ENCODE results near the gene LAMTOR3. TPM values are rescaled to one million over a fixed set of nuclear protein-coding genes. Genes with fewer than 3 reads are reported as not detected.

LAMTOR3 gene
- polyA plus RNA-seq, 1 experiment, result 66.3 TPM

DNA sequence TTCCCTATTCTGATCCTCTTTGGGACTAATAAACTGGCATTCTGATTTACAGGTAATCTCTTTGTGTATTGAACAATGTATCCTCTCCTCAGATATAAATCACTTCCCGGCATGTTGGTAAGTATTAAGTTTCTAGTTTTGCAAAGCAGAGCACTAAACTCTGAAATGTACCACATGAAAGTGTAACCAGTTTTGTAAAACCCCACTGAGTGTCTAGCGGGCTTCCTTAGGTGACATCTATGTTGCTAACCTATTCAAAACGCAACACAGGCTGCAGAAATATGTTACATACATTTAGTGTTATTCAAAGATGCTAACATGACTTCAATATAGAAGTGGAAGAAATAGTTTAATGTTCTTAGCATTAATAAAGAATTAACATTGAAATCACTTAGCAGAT lies 26.9 kb upstream of the LAMTOR3 start:
- Histone ChIP-seq H3K27ac (ENCODE audit: low read depth, low read length) (no peak overlapping the region), H3K9me3 (ENCODE audit: control insufficient read depth, insufficient read depth, low read length) (peaks cover 2% of the 10 kb centered on the region; the same call in 1 of the 2 replicates), H3K27me3 (ENCODE audit: control insufficient read depth, insufficient read depth, low read length) (no peaks in the 10 kb centered on the region), H3K4me3 (ENCODE audit: low read depth, low read length) (no peak overlapping the region)
- ChIA-PET CTCF (interaction anchor here (2.9 kb wide), 1 partner anchor 27 kb away, joined by 11 read pairs; no protein-coding TSS in a partner anchor), POLR2A (no interaction called here)
- DNase-seq (ENCODE audit: low read depth, low spot score), result no peak
- TF ChIP-seq, protein P1, sequence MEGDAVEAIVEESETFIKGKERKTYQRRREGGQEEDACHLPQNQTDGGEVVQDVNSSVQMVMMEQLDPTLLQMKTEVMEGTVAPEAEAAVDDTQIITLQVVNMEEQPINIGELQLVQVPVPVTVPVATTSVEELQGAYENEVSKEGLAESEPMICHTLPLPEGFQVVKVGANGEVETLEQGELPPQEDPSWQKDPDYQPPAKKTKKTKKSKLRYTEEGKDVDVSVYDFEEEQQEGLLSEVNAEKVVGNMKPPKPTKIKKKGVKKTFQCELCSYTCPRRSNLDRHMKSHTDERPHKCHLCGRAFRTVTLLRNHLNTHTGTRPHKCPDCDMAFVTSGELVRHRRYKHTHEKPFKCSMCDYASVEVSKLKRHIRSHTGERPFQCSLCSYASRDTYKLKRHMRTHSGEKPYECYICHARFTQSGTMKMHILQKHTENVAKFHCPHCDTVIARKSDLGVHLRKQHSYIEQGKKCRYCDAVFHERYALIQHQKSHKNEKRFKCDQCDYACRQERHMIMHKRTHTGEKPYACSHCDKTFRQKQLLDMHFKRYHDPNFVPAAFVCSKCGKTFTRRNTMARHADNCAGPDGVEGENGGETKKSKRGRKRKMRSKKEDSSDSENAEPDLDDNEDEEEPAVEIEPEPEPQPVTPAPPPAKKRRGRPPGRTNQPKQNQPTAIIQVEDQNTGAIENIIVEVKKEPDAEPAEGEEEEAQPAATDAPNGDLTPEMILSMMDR (IDR thresholded peaks at IDR 0.05; ENCODE audit: low read depth, low read length), result no peak

DNA sequence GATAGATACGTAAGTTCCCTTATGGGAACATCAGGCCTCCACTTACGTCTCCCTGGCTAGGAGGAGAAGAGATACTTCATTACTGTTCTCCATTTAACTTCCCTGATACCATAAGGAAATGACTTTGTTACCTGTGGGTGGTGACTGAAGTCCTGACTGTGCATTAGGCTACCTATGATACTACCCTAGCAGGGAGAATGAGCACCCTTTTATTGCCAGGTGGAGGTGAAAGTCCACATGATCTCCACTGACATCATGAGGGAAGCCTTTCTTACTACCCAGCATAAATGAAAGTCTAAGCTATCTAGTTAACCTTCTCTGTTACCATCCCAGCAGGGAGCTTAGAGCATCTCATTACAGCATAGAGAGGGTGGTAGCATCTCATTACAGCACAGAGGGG lies 24.4 kb upstream of the LAMTOR3 start:
- peak overlapping the region; percentile 13 for H3K27ac ChIP-seq (ENCODE audit: low read depth, low read length)
- peaks cover 2% of the 10 kb centered on the region for H3K9me3 ChIP-seq (ENCODE audit: control insufficient read depth, insufficient read depth, low read length)
- H3K27me3 ChIP-seq (ENCODE audit: control insufficient read depth, insufficient read depth, low read length), result no peaks in the 10 kb centered on the region
- ChIA-PET POLR2A (no interaction called here), CTCF (interaction anchor here (1.2 to 1.3 kb wide), 2 partner anchors 11 to 30 kb away, joined by 3 to 4 read pairs; no protein-coding TSS in a partner anchor)
- TF ChIP-seq, protein P1 (IDR thresholded peaks at IDR 0.05; ENCODE audit: low read depth, low read length), result no peak
- no peak for DNase-seq (ENCODE audit: low read depth, low spot score)
- H3K4me3 ChIP-seq (ENCODE audit: low read depth, low read length), result no peak overlapping the region

DNA sequence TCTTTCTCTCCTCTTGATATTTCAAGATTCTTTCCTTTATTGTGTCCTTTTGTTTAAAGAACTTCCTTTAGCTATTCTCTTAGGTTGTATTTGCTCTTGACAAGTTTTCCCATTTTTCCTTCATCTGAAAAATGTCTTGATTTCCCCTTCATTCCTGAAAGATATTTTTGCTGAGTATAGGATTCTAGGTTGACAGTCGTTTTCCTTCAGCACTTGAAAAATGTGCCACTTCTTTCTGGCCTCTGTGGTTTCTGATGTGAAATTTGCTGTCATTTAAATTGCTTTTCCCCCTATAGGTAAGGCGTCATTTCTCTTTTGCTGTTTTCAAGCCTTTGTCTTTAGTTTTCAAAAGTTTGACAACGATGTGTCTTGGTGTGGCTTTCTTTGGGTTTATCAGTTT lies 23.3 kb upstream of the LAMTOR3 start:
- CTCF ChIA-PET, result interaction anchor here (1.3 kb wide), 1 partner anchor 31 kb away, joined by 3 read pairs; no protein-coding TSS in a partner anchor
- POLR2A ChIA-PET, result no interaction called here

DNA sequence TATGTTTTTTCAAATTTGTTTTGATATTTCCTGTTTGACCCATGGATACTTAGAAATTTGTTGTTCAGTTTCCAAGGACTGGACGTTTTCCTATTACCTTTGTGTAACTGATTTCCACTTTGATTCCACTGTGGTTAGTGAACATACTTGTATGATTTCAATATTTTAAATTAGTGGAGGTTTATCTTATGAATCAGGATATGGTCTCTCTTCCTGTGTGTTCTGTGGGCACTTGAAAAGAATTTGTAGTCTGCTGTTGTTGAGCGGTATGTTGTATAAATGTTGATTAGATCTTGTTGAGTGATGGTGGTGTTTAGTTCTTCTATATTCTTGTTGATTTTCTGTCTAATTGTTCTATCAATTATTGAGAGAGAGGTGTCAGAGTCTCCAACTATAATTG lies 21.2 kb upstream of the LAMTOR3 start:
- H3K9me3 ChIP-seq (ENCODE audit: control insufficient read depth, insufficient read depth, low read length), result peaks cover 2% of the 10 kb centered on the region
- no peaks in the 10 kb centered on the region for H3K27me3 ChIP-seq (ENCODE audit: control insufficient read depth, insufficient read depth, low read length)
- DNase-seq (ENCODE audit: low read depth, low spot score), result no peak
- H3K4me3 ChIP-seq (ENCODE audit: low read depth, low read length), result no peak overlapping the region
- no peak overlapping the region for H3K27ac ChIP-seq (ENCODE audit: low read depth, low read length)
- ChIA-PET CTCF (no interaction called here), POLR2A (no interaction called here)
- TF ChIP-seq, protein P1 (IDR thresholded peaks at IDR 0.05; ENCODE audit: low read depth, low read length), result no peak

More for the DNA sequence above, 23.3 kb upstream of the LAMTOR3 start:
- Histone ChIP-seq H3K27me3 (ENCODE audit: control insufficient read depth, insufficient read depth, low read length) (no peaks in the 10 kb centered on the region), H3K9me3 (ENCODE audit: control insufficient read depth, insufficient read depth, low read length) (peaks cover 2% of the 10 kb centered on the region), H3K27ac (ENCODE audit: low read depth, low read length) (no peak overlapping the region), H3K4me3 (ENCODE audit: low read depth, low read length) (no peak overlapping the region)
- no peak for DNase-seq (ENCODE audit: low read depth, low spot score)
- TF ChIP-seq, protein P1 (IDR thresholded peaks at IDR 0.05; ENCODE audit: low read depth, low read length), result no peak

DNA sequence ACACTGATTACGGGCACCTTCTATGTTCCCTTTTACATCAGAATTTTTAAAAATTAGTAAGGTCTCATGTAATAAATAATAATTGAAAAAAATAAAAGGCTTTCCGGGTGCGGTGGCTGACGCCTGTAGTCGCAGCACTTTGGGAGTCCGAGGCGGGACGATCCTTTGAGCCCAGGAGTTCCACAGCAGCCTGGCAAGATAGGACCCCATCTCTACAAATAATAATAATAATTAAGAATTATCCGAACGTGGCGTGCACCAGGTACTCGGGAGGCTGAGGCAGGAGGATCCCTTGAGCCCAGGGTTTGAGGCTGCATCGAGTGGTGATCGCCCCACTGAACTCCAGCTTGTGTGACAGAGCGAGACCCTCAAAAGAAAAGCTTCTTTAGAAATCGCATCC lies 771 bp upstream of the LAMTOR3 start:
- POLR2A ChIA-PET, result interaction anchor here (1.0 to 1.4 kb wide), 3 partner anchors 52 to 55 kb away, joined by 4 to 10 read pairs (median 9); partner anchors contain the start of gene H2AZ1
- no peaks in the 10 kb centered on the region for H3K9me3 ChIP-seq (ENCODE audit: control insufficient read depth, insufficient read depth, low read length)
- H3K27me3 ChIP-seq (ENCODE audit: control insufficient read depth, insufficient read depth, low read length), result no peaks in the 10 kb centered on the region
- no peak for DNase-seq (ENCODE audit: low read depth, low spot score)
- TF ChIP-seq, protein P1 (IDR thresholded peaks at IDR 0.05; ENCODE audit: low read depth, low read length), result no peak
- H3K27ac ChIP-seq (ENCODE audit: low read depth, low read length), result peak overlapping the region; percentile 42
- peak overlapping the region; percentile 59 for H3K4me3 ChIP-seq (ENCODE audit: low read depth, low read length)
- CTCF ChIA-PET, result interaction anchor here (2.7 kb wide), 1 partner anchor 53 kb away, joined by 9 read pairs; no protein-coding TSS in a partner anchor
